Measurements from ENCODE around the gene TBL3. TPM values are rescaled to one million over a fixed set of nuclear protein-coding genes. Genes with fewer than 3 reads are reported as not detected.

TBL3 gene
- total and polyA plus RNA-seq, 4 donors, result 12.9 to 39.0 (median 31.7) TPM

DNA sequence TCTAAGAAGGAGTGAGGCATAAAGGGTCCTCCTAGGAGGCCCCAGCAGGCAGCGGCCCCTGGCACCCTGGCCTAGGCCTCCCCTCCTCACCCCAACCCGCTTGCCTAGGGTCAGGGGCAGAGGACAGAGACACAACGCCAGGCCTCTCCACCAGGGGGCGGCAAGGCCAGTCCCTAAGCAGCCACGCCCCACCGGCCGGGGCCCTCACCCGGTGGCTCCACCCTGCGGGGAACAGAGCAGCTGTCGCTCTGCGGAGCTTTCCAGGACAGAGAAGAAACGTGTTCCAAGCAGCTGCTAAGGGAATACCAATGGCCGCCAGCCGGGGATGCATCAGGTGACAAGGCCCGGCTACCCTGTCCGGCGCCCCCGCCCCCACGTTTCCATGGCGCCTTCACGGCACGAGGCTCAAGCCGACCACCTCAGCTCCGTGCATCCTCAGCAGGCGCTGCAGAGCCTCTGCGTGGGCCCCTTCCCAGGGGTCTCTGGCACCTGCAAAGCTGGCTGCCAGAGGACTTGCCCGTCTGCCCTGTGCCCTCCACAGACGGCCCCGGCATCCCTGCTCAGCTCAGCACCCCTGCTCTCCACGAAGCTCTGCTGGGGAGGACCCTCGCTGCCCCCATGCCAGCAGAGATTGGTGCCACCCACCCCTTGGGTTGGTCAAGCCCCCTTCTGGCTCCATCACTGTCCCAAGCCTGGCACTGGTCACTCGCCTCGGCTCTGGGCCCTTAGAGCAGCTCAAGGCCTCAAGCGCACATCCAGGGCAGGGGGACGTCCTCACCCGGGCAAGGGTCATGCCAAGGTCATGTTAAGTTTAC, 32.2 kb downstream of the TBL3 start:
- Histone ChIP-seq H3K4me1 (ENCODE audit: control insufficient read depth, insufficient read depth, low read length) (peaks cover 57% of the 10 kb centered on the region), H3K4me3 (ENCODE audit: low read depth, low read length) (no peak overlapping the region), H3K27ac (ENCODE audit: low read depth, low read length) (no peak overlapping the region), H3K36me3 (ENCODE audit: control insufficient read depth, insufficient read depth, low read length) (peaks cover 95% of the 10 kb centered on the region), H3K27me3 (ENCODE audit: control insufficient read depth, insufficient read depth, low read length) (no peaks in the 10 kb centered on the region), H3K9me3 (ENCODE audit: control insufficient read depth, insufficient read depth, low read length) (no peaks in the 10 kb centered on the region)
- 23% methylated on average over 36 of the region's 36 CpGs for WGBS (ENCODE audit: insufficient coverage)
- peak in 2 of 6 donors; percentile 74 to 82 for DNase-seq (ENCODE audit: low read depth in 4 of 6, low spot score in 6 of 6)

- Histone ChIP-seq H3K4me1 (ENCODE audit: control insufficient read depth, insufficient read depth, low read length) (peaks cover 57% of the 10 kb centered on the region), H3K9me3 (ENCODE audit: control insufficient read depth, insufficient read depth, low read length) (no peaks in the 10 kb centered on the region), H3K27me3 (ENCODE audit: control insufficient read depth, insufficient read depth, low read length) (no peaks in the 10 kb centered on the region), H3K27ac (ENCODE audit: low read depth, low read length) (no peak overlapping the region), H3K4me3 (ENCODE audit: low read depth, low read length) (no peak overlapping the region), H3K36me3 (ENCODE audit: control insufficient read depth, insufficient read depth, low read length) (peaks cover 86% of the 10 kb centered on the region)
- WGBS (ENCODE audit: insufficient coverage), result 67% methylated on average over 32 of the region's 34 CpGs
- DNase-seq (ENCODE audit: low read depth in 4 of 6, low spot score in 6 of 6), result no peak
Observed at GRCh38 chr16:2004795-2005517, 33.1 kb downstream of the TBL3 start.

- H3K9me3 ChIP-seq (ENCODE audit: control insufficient read depth, insufficient read depth, low read length), result no peaks in the 10 kb centered on the region
- H3K27ac ChIP-seq (ENCODE audit: low read depth, low read length), result no peak overlapping the region
- H3K4me3 ChIP-seq (ENCODE audit: low read depth, low read length), result no peak overlapping the region
- H3K27me3 ChIP-seq (ENCODE audit: control insufficient read depth, insufficient read depth, low read length), result no peaks in the 10 kb centered on the region
- peaks cover 79% of the 10 kb centered on the region for H3K36me3 ChIP-seq (ENCODE audit: control insufficient read depth, insufficient read depth, low read length)
- DNase-seq (ENCODE audit: low read depth in 4 of 6, low spot score in 6 of 6), result no peak
- peaks cover 64% of the 10 kb centered on the region for H3K4me1 ChIP-seq (ENCODE audit: control insufficient read depth, insufficient read depth, low read length)
- whole genome bisulfite sequencing (ENCODE audit: insufficient coverage), result 77% methylated on average over 21 of the region's 21 CpGs
Observed at GRCh38 chr16:2005646-2006045, 33.8 kb downstream of the TBL3 start.

DNA sequence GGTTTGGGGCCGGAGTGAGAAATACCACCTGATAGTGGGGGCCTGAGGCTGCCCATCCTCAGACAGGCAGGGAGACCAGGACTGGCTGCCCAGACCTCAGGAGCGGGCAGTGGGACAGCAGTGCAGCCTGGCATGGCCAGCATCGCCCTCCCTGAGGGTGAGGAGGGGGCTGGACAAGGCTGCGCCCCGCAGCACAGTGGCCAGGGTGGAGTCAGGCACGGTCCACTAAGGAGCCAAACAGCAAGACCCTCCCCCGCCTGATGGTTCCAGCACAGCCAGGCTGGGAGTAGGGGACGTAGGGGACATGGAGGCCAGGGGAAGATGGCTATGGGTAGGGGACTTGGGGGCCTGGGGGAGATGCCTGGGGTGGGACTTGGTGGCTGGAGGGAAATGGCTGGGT, 34.5 kb downstream of the TBL3 start:
- WGBS (ENCODE audit: insufficient coverage), result 88% methylated on average over 8 of the region's 8 CpGs
- Histone ChIP-seq H3K27me3 (ENCODE audit: control insufficient read depth, insufficient read depth, low read length) (no peaks in the 10 kb centered on the region), H3K4me1 (ENCODE audit: control insufficient read depth, insufficient read depth, low read length) (peaks cover 65% of the 10 kb centered on the region), H3K9me3 (ENCODE audit: control insufficient read depth, insufficient read depth, low read length) (no peaks in the 10 kb centered on the region), H3K36me3 (ENCODE audit: control insufficient read depth, insufficient read depth, low read length) (peaks cover 72% of the 10 kb centered on the region), H3K27ac (ENCODE audit: low read depth, low read length) (no peak overlapping the region), H3K4me3 (ENCODE audit: low read depth, low read length) (no peak overlapping the region)
- no peak for DNase-seq (ENCODE audit: low read depth in 4 of 6, low spot score in 6 of 6)

DNA sequence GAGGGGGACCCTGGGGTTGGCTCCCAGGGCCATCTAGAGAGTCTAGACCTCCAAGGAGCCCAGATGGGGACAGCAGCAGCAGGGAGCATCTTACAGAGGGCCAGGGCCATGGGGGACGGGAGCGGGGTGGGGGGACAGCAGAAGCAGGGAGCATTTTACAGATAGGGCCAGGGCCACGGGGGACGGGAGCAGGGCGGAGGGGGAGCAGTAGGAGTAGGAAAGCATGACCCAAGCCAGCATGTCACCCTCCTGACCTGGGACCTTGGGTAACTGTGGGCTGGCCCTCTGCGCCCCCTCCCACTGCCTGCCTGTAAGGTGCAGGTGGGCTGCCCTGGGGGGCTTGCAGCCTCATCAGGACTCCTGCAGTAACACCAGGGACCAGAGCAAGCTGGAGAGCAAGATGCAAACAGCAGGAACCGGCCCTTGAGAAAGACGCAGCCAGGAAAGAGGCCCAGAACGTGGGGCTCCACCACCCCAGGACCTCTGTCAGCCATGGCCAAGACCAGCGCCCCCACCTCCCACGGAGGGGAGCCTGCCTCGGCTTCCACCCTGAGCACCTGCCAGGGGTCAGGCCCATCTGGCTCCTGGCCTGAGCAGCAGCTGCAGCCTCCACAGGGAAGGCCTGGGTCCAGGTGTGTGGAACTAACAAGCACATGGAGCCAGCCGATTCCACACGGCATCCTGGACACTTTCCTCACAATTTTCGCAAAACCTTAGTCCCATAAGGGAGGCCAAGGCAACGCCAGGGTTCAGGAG, 35.4 kb downstream of the TBL3 start:
- peaks cover 63% of the 10 kb centered on the region for H3K36me3 ChIP-seq (ENCODE audit: control insufficient read depth, insufficient read depth, low read length)
- H3K4me1 ChIP-seq (ENCODE audit: control insufficient read depth, insufficient read depth, low read length), result peaks cover 65% of the 10 kb centered on the region
- 88% methylated on average over 16 of the region's 16 CpGs for WGBS (ENCODE audit: insufficient coverage)
- H3K27me3 ChIP-seq (ENCODE audit: control insufficient read depth, insufficient read depth, low read length), result no peaks in the 10 kb centered on the region
- no peak overlapping the region for H3K4me3 ChIP-seq (ENCODE audit: low read depth, low read length)
- no peak for DNase-seq (ENCODE audit: low read depth in 4 of 6, low spot score in 6 of 6)
- H3K27ac ChIP-seq (ENCODE audit: low read depth, low read length), result no peak overlapping the region
- H3K9me3 ChIP-seq (ENCODE audit: control insufficient read depth, insufficient read depth, low read length), result no peaks in the 10 kb centered on the region

- H3K36me3 ChIP-seq (ENCODE audit: control insufficient read depth, insufficient read depth, low read length), result peaks cover 55% of the 10 kb centered on the region
- H3K27me3 ChIP-seq (ENCODE audit: control insufficient read depth, insufficient read depth, low read length), result no peaks in the 10 kb centered on the region
- no peaks in the 10 kb centered on the region for H3K9me3 ChIP-seq (ENCODE audit: control insufficient read depth, insufficient read depth, low read length)
- H3K4me1 ChIP-seq (ENCODE audit: control insufficient read depth, insufficient read depth, low read length), result peaks cover 65% of the 10 kb centered on the region
- H3K27ac ChIP-seq (ENCODE audit: low read depth, low read length), result no peak overlapping the region
- no peak for DNase-seq (ENCODE audit: low read depth in 4 of 6, low spot score in 6 of 6)
- 85% methylated on average over 15 of the region's 15 CpGs for WGBS (ENCODE audit: insufficient coverage)
- H3K4me3 ChIP-seq (ENCODE audit: low read depth, low read length), result peak overlapping the region; percentile 54
Observed at GRCh38 chr16:2008009-2008526, 36.2 kb downstream of the TBL3 start.

- Histone ChIP-seq H3K27me3 (ENCODE audit: control insufficient read depth, insufficient read depth, low read length) (no peaks in the 10 kb centered on the region), H3K27ac (ENCODE audit: low read depth, low read length) (peak overlapping the region; percentile 52), H3K4me3 (ENCODE audit: low read depth, low read length) (peak overlapping the region; percentile 54), H3K9me3 (ENCODE audit: control insufficient read depth, insufficient read depth, low read length) (no peaks in the 10 kb centered on the region), H3K36me3 (ENCODE audit: control insufficient read depth, insufficient read depth, low read length) (peaks cover 48% of the 10 kb centered on the region), H3K4me1 (ENCODE audit: control insufficient read depth, insufficient read depth, low read length) (peaks cover 60% of the 10 kb centered on the region)
- WGBS (ENCODE audit: insufficient coverage), result 5% methylated on average over 21 of the region's 23 CpGs
- no peak for DNase-seq (ENCODE audit: low read depth in 4 of 6, low spot score in 6 of 6)
Observed at GRCh38 chr16:2008631-2009163, 36.8 kb downstream of the TBL3 start.

- WGBS (ENCODE audit: insufficient coverage), result 0% methylated on average over 55 of the region's 55 CpGs
- H3K4me3 ChIP-seq (ENCODE audit: low read depth, low read length), result peak overlapping the region; percentile 54
- no peaks in the 10 kb centered on the region for H3K9me3 ChIP-seq (ENCODE audit: control insufficient read depth, insufficient read depth, low read length)
- no peaks in the 10 kb centered on the region for H3K27me3 ChIP-seq (ENCODE audit: control insufficient read depth, insufficient read depth, low read length)
- H3K27ac ChIP-seq (ENCODE audit: low read depth, low read length), result peak overlapping the region; percentile 52
- H3K4me1 ChIP-seq (ENCODE audit: control insufficient read depth, insufficient read depth, low read length), result peaks cover 55% of the 10 kb centered on the region
- no peak for DNase-seq (ENCODE audit: low read depth in 4 of 6, low spot score in 6 of 6)
- peaks cover 43% of the 10 kb centered on the region for H3K36me3 ChIP-seq (ENCODE audit: control insufficient read depth, insufficient read depth, low read length)
Observed at GRCh38 chr16:2009164-2009711, 37.4 kb downstream of the TBL3 start.
